Karpas-422 (cell line): Measurements from ENCODE around the gene TPX2. TPM values are rescaled to one million over a fixed set of nuclear protein-coding genes. Genes with fewer than 3 reads are reported as not detected.

Experiments
- DNase-seq: peaks from one replicate; pipeline ENCODE4 v3.0.0-alpha.2; 2015
- H2AFZ ChIP-seq: fragments of 200-600 bp; sonication (generic); 2 replicates; pipeline ENCODE4 v1.6.1; 2014; ENCODE audit warnings: antibody characterized with exemption, low read length, mixed read lengths
- H3K27ac ChIP-seq: fragments of 200-600 bp; sonication (generic); 2 replicates; pipeline ENCODE4 v1.5.1; 2014; ENCODE audit warnings: mild to moderate bottlenecking, low read length, moderate library complexity
- H3K27me3 ChIP-seq: fragments of 200-600 bp; sonication (generic); 2 replicates; pipeline ENCODE4 v1.6.1; 2014; ENCODE audit warnings: low read length, mixed read lengths
- H3K36me3 ChIP-seq: fragments of 200-600 bp; sonication (generic); 2 replicates; pipeline ENCODE4 v1.6.1; 2014; ENCODE audit warnings: low read length, mixed read lengths; ENCODE audit not compliant: insufficient read depth
- H3K4me1 ChIP-seq: fragments of 200-600 bp; sonication (generic); 2 replicates; pipeline ENCODE4 v1.6.1; 2014; ENCODE audit warnings: mild to moderate bottlenecking, low read length, mixed read lengths
- H3K4me2 ChIP-seq: fragments of 200-600 bp; sonication (generic); 2 replicates; pipeline ENCODE4 v1.6.1; 2014; ENCODE audit warnings: low read length, low read depth, mild to moderate bottlenecking; ENCODE audit not compliant: poor library complexity, severe bottlenecking
- H3K4me3 ChIP-seq: fragments of 200-600 bp; sonication (generic); 2 replicates; pipeline ENCODE4 v1.5.1; 2014; ENCODE audit warnings: mild to moderate bottlenecking, antibody characterized with exemption, low read length, mixed read lengths
- H3K79me2 ChIP-seq: fragments of 200-600 bp; sonication (generic); 2 replicates; pipeline ENCODE4 v1.6.1; 2014; ENCODE audit warnings: mild to moderate bottlenecking, low read length, mixed read lengths
- H3K9ac ChIP-seq: fragments of 200-600 bp; sonication (generic); 2 replicates; pipeline ENCODE4 v1.6.0; 2014; ENCODE audit warnings: low read length
- H3K9me2 ChIP-seq: fragments of 200-600 bp; sonication (generic), shearing (Covaris generic); replicated peaks from 2 replicates; pipeline ENCODE4 v1.6.0; 2014; ENCODE audit warnings: mild to moderate bottlenecking, low read length, moderate library complexity; ENCODE audit not compliant: insufficient read depth
- H3K9me3 ChIP-seq: fragments of 300-700, 200-600 bp; sonication (generic); 2 replicates; pipeline ENCODE4 v1.6.1; 2014; ENCODE audit warnings: low read length, mixed read lengths
- H4K20me1 ChIP-seq: fragments of 200-600 bp; sonication (generic); 2 replicates; pipeline ENCODE4 v1.6.1; 2014; ENCODE audit warnings: mild to moderate bottlenecking, antibody characterized with exemption, low read length, low read depth; ENCODE audit not compliant: insufficient read depth
- total RNA-seq: library from RNA; depleted of rRNA; stranded (reverse); fragments of >200 nt; shearing (Covaris generic); gene quantifications from 2 replicates; pipeline ENCODE4 v1.2.3, GENCODE V29; 2014; ENCODE audit warnings: low replicate concordance

The TPX2 gene
- total RNA-seq, 1 experiment from 2014 or later, result 55.5 TPM

DNA sequence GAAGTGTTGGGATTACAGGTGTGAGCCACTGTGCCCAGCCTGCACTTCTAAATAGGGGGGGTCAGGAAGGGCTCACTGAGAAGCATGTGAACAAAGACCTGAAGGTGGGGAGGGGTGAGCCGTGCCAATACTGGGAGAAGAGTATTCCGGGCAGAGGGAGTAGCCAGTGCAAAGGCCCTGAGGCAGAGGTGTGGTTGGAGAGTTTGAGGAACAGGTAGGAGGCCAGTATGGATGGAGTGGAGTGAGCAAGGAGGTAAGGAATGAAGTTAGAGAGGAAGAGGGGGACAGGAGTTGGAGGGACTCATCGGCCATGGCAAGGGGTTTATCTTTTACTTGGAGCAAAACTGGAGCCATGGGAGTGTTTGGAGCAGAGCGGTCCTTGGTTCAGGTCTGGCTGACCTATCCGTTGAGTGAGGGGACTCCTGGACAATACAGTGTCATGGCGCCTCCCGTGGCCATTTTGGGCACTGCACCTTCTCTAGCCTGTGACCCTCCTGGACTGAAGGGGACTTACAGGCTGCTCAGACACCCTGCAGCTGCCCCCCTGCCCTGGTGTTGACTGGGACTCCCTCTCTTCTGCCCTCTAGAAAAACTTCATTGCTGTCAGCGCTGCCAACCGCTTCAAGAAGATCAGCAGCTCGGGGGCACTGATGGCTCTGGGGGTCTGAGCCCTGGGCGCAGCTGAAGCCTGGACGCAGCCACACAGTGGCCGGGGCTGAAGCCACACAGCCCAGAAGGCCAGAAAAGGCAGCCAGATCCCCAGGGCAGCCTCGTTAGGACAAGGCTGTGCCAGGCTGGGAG, 94.2 kb downstream of the TPX2 start:
- Histone ChIP-seq H3K9me2 (no peaks in the 10 kb centered on the region), H4K20me1 (no peaks in the 10 kb centered on the region), H3K36me3 (no peaks in the 10 kb centered on the region), H3K9ac (no peak overlapping the region), H3K4me3 (no peak overlapping the region), H3K4me1 (no peaks in the 10 kb centered on the region), H2AFZ (no peak overlapping the region), H3K9me3 (no peaks in the 10 kb centered on the region), H3K4me2 (no peak overlapping the region), H3K79me2 (no peaks in the 10 kb centered on the region), H3K27me3 (no peaks in the 10 kb centered on the region), H3K27ac (no peak overlapping the region)
- peak; percentile 86 for DNase-seq

DNA sequence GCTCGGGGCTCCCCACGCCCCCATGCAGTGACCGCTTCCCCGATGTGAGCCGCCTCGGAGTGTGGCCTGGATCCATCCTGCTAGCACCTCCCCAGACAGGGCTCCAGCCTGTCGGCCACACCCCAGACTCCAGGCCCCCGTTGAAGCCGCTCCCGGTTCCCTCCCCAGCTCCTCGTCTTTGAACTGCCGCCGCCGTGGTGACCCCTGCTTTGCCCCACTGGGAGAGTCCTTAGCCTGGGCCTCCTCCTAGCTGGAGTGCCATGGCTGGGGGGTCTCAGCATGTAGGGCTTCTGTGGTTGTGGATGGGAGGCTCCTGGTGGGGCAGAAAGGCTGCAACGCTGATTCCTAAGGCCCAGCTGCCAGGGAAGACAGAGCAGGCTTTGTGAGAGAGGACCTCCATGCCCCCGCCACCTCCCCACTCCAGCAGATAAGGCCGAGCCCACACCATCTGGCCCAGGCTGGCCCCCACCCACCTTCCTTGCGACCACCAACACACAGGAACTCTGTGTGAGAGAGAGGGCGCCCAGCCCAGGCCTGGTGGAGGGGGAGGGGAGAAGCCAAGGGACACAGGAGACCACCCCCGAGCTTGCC, 94.9 kb downstream of the TPX2 start:
- Histone ChIP-seq H3K9me3 (no peaks in the 10 kb centered on the region), H3K4me1 (no peaks in the 10 kb centered on the region), H3K4me2 (no peak overlapping the region), H3K27ac (no peak overlapping the region), H2AFZ (no peak overlapping the region), H3K36me3 (no peaks in the 10 kb centered on the region), H3K79me2 (no peaks in the 10 kb centered on the region), H3K4me3 (no peak overlapping the region), H3K27me3 (no peaks in the 10 kb centered on the region), H3K9ac (no peak overlapping the region), H4K20me1 (no peaks in the 10 kb centered on the region), H3K9me2 (no peaks in the 10 kb centered on the region)
- DNase-seq, result no peak

DNA sequence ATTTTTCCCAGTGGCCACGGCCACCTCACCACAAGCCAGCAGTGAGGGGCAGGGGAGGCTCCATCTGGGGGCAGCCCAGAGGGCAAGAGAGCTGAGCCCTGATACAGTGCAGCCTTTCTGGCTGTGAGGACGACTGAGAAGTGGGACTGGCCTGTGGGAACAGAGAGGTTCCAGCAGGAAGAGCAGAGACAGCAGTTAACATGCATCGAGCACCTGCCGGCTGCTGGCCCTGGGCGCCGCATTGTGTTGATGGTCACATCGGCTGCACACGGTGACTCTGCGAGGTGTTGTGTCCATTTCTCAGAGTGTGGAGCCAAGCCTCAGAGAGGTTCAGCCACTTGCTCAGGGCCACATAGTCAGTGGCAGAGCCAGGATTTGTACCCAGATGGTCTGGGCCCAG, 96.5 kb downstream of the TPX2 start:
- H3K27ac ChIP-seq, result no peak overlapping the region
- no peak overlapping the region for H2AFZ ChIP-seq
- no peaks in the 10 kb centered on the region for H3K27me3 ChIP-seq
- H3K4me1 ChIP-seq, result no peaks in the 10 kb centered on the region
- no peak overlapping the region for H3K4me2 ChIP-seq
- H4K20me1 ChIP-seq, result no peaks in the 10 kb centered on the region
- no peaks in the 10 kb centered on the region for H3K79me2 ChIP-seq
- H3K4me3 ChIP-seq, result no peak overlapping the region
- no peak for DNase-seq
- no peaks in the 10 kb centered on the region for H3K9me2 ChIP-seq
- no peak overlapping the region for H3K9ac ChIP-seq
- no peaks in the 10 kb centered on the region for H3K36me3 ChIP-seq
- H3K9me3 ChIP-seq, result no peaks in the 10 kb centered on the region

DNA sequence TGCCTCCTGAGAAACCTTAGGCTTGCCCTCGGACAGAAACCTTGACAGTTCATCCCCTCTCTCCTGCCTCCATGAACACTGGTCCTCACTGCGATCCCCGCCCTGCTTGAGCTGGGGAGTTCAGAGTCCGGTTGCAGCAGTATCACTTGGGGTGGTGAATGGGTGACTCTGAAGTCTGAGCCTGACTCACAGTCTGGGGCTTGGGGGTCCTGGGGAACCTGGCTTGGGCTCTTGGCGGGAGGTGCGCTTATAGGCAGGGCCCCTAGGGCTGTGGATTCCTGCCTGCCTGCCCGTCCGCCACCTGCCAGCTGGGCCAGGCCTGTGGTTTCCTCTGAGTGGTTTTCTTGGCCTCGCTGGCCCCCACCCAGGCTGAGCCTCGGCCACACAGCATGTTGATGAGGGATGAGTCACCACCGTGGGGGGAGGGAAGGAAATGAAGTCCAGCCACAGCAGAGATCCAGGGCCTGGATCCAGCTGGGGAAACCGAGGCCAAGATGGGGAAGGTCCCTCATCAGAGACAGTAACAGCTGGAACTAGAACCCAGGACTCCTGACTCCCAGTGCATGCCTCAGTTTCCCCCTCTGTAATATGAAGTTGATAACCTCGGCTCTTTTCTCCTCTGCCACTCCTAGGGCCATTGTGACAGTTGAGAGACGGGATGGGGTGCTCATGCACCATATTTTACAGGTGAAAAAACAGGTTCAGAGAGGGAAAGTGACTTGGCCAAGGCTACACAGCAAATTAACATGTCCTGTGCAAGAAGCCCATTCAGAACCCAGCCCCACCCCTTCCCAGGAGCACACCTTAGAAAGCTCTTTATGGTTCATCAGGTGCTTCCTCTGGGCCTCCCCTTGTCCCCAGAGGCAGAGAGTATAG, 97.1 kb downstream of the TPX2 start:
- no peak for DNase-seq
- Histone ChIP-seq H3K79me2 (no peaks in the 10 kb centered on the region), H3K27ac (no peak overlapping the region), H3K9me2 (no peaks in the 10 kb centered on the region), H3K36me3 (no peaks in the 10 kb centered on the region), H2AFZ (no peak overlapping the region), H3K27me3 (no peaks in the 10 kb centered on the region), H3K4me2 (no peak overlapping the region), H3K9ac (no peak overlapping the region), H3K9me3 (no peaks in the 10 kb centered on the region), H4K20me1 (no peaks in the 10 kb centered on the region), H3K4me3 (no peak overlapping the region), H3K4me1 (no peaks in the 10 kb centered on the region)

DNA sequence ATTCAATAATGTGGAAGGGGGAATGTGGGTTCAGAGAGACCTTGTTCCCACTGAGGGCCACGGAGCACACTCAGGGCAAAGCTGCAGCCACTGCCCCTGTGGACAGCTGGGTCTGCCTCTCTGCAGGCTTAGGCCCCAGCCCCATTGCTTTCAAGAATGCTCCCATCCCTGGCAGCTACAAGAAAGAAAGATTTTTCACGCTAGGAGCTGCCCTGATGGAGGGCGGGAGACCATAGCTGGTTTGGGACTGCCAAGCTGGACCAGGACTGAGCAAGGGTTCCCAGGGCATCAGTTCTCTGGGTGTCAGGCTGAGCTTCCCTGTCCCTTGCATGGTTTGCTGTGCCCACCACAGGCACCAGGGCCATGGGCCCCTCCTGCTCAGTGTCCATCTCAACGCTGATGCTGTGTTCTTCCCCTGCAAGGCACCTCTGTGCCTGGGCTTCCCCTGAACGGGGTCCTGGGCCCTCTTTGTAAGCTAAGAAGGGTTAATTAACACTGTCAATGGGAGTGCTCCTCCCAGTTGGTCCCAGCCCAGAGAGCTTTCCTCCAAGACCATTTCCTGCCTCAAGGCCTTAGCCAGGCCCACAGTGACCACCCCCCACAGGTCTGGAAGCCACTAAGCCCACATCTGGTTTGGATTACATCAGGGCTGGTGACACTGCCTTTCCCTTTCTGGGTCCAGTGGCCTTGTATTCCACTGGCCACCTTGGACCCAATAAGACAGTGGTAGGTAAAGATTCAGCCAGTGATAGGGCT, 97.9 kb downstream of the TPX2 start:
- H3K9me2 ChIP-seq, result no peaks in the 10 kb centered on the region
- H3K27ac ChIP-seq, result no peak overlapping the region
- no peaks in the 10 kb centered on the region for H3K36me3 ChIP-seq
- no peaks in the 10 kb centered on the region for H3K79me2 ChIP-seq
- no peak overlapping the region for H3K4me2 ChIP-seq
- no peak overlapping the region for H3K9ac ChIP-seq
- H3K27me3 ChIP-seq, result no peaks in the 10 kb centered on the region
- H4K20me1 ChIP-seq, result no peaks in the 10 kb centered on the region
- no peaks in the 10 kb centered on the region for H3K9me3 ChIP-seq
- no peak overlapping the region for H2AFZ ChIP-seq
- no peak for DNase-seq
- H3K4me3 ChIP-seq, result no peak overlapping the region
- H3K4me1 ChIP-seq, result no peaks in the 10 kb centered on the region

DNA sequence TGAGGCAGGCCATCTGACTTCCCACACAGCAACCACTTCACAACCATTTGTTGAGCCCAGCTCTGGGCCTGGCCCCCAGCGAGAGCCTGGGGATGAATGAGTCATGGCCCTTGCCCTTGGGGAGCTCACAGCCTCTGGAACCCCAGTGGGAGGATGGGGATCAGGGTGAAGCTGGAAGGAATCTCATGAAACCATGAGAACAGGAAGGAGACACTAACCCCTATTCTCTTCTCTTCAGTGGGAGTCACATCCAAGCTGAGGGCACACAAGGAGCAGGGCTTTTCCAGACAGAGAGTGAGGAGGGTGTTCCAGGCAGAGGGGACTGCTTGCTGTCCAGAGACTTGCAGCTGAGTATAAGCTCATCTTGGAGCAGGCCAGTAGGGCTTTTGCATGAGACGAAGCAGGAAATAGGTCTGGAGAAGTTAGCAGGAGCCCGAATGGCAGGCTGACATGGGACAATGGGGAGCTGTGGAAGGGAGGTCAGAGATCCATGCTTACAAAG, 98.9 kb downstream of the TPX2 start:
- Histone ChIP-seq H2AFZ (no peak overlapping the region), H3K9me3 (no peaks in the 10 kb centered on the region), H3K27me3 (no peaks in the 10 kb centered on the region), H3K27ac (no peak overlapping the region), H3K36me3 (no peaks in the 10 kb centered on the region), H3K4me1 (no peaks in the 10 kb centered on the region), H3K79me2 (no peaks in the 10 kb centered on the region), H3K4me3 (no peak overlapping the region), H3K9ac (no peak overlapping the region), H4K20me1 (no peaks in the 10 kb centered on the region), H3K4me2 (no peak overlapping the region), H3K9me2 (no peaks in the 10 kb centered on the region)
- no peak for DNase-seq

DNA sequence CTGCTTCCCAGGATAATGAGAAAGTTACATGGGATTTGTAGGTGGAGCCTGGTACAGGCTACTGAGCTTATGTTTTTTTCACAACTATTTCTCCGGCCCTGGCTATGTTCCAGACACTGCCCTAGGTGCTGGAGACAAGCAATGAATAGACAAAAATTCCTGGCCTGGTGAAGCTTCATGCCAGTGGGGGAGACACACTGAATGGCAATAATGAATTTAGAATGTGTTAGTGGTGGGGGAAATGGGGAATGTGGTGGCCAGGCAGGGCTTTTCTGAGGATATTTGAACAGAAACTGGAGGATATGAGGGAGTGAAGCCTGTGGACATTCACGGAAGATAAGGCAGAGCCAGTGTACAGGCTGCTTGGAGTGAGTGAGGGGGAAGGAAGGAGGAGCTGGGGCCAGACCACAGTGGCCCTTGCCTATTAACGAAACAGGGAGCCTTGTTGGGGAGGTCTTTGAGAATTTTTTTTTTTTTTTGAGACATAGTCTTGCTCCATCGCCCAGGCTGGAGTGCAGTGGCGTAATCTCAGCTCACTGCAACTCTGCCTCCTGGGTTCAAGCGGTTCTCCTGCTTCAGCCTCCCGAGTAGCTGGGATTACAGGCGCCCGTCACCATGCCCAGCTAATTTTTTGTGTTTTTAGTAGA, 99.7 kb downstream of the TPX2 start:
- H3K4me1 ChIP-seq, result no peaks in the 10 kb centered on the region
- DNase-seq, result no peak
- no peak overlapping the region for H3K9ac ChIP-seq
- H3K27ac ChIP-seq, result no peak overlapping the region
- H3K79me2 ChIP-seq, result no peaks in the 10 kb centered on the region
- no peak overlapping the region for H3K4me3 ChIP-seq
- no peaks in the 10 kb centered on the region for H3K9me2 ChIP-seq
- no peak overlapping the region for H2AFZ ChIP-seq
- no peaks in the 10 kb centered on the region for H3K36me3 ChIP-seq
- H3K9me3 ChIP-seq, result no peaks in the 10 kb centered on the region
- no peaks in the 10 kb centered on the region for H4K20me1 ChIP-seq
- H3K27me3 ChIP-seq, result no peaks in the 10 kb centered on the region
- H3K4me2 ChIP-seq, result no peak overlapping the region
